Natural killer cell (primary cell): ENCODE measurements around the gene IGF1R. TPM values are rescaled to one million over a fixed set of nuclear protein-coding genes. Genes with fewer than 3 reads are reported as not detected.
A peak's percentile ranks its signal among the peaks of the same experiment; 100 is the strongest.

Experiments
- ATAC-seq, 3 donors: fragments of 150-1000 bp in 2 of 3; fragments of 200-7000 bp in 1 of 3; cut with Tn5 transposase; 1 replicate in 1 of 3; 2 replicates in 2 of 3; pipeline ENCODE4 v1.10.0; 2021; ENCODE audit warnings: mild to moderate bottlenecking in 2 of 3, moderate library complexity in 2 of 3
- DNase-seq, 2 donors: peaks; one replicate each; pipeline versions ENCODE4 v3.0.0 to v3.0.0-alpha.2; 2013 to 2021; ENCODE audit warnings: mixed read lengths in 1 of 2
- H3K27ac ChIP-seq: one replicate; pipeline ENCODE4 v1.5.1; 2013; ENCODE audit warnings: mild to moderate bottlenecking, low read length
- H3K27me3 ChIP-seq: one replicate; pipeline ENCODE4 v1.6.1; 2013; ENCODE audit warnings: low read length; ENCODE audit not compliant: control insufficient read depth, insufficient read depth
- H3K36me3 ChIP-seq: one replicate; pipeline ENCODE4 v1.6.1; 2013; ENCODE audit warnings: low read length; ENCODE audit not compliant: control insufficient read depth, insufficient read depth
- H3K4me1 ChIP-seq: one replicate; pipeline ENCODE4 v1.6.1; 2013; ENCODE audit warnings: low read length; ENCODE audit not compliant: control insufficient read depth, insufficient read depth
- H3K4me3 ChIP-seq: one replicate; pipeline ENCODE4 v1.5.1; 2013; ENCODE audit warnings: low read length
- H3K9me3 ChIP-seq: one replicate; pipeline ENCODE4 v1.6.1; 2013; ENCODE audit warnings: low read length; ENCODE audit not compliant: control insufficient read depth, insufficient read depth
- H3K27ac Mint-ChIP-seq, 2 donors: one replicate each; pipeline ENCODE4 v1.8.0; 2022; ENCODE audit warnings: mild to moderate bottlenecking in 2 of 2, mixed read lengths in 2 of 2, moderate library complexity in 1 of 2
- H3K27me3 Mint-ChIP-seq, 2 donors: one replicate each; pipeline ENCODE4 v1.8.0; 2022; ENCODE audit warnings: low read depth in 2 of 2, mixed read lengths in 2 of 2
- H3K36me3 Mint-ChIP-seq: one replicate; pipeline ENCODE4 v1.8.0; 2022; ENCODE audit warnings: mixed read lengths
- H3K4me1 Mint-ChIP-seq, 2 donors: one replicate each; pipeline ENCODE4 v1.8.0; 2022; ENCODE audit warnings: mixed read lengths in 2 of 2
- H3K4me3 Mint-ChIP-seq: one replicate; pipeline ENCODE4 v1.8.0; 2022; ENCODE audit warnings: mild to moderate bottlenecking, moderate library complexity, mixed read lengths
- H3K9me3 Mint-ChIP-seq, 2 donors: one replicate each; pipeline ENCODE4 v1.8.0; 2022; ENCODE audit warnings: mixed read lengths in 2 of 2
- CTCF ChIP-seq: fragments of 200-600 bp; IDR thresholded peaks from one replicate; pipeline ENCODE4 v1.8.0; 2022; ENCODE audit warnings: antibody characterized with exemption
- WGBS: methylation state at CpG from one replicate; pipeline ENCODE4 v1.1.7; 2013; ENCODE audit warnings: missing lambda C conversion rate; ENCODE audit not compliant: insufficient coverage; 5-methylcytosine and 5-hydroxymethylcytosine counted together
- intact Hi-C: fragments of 100-400 bp; cut with micrococcal nuclease; formaldehyde crosslinking; loops from one replicate; pipeline ENCODE4 v1.14.2; 2022
- total RNA-seq, 4 donors: library from RNA; stranded (reverse); fragments of 120-200 nt in 1 of 4; gene quantifications; one replicate each; pipeline versions ENCODE4 v1.2.3 to v1.2.4, GENCODE V29; 2013 to 2022

IGF1R gene
- total RNA-seq, 3 donors from 2014 or later (not counting 1 experiment from before 2014, with no cell fraction given): 47.3 to 50.7 (median 49.0) TPM

- Histone ChIP-seq H3K4me1 (no peaks in the 10 kb centered on the region), H3K36me3 (no peaks in the 10 kb centered on the region), H3K9me3 (no peaks in the 10 kb centered on the region), H3K4me3 (no peak overlapping the region), H3K27me3 (no peaks in the 10 kb centered on the region), H3K27ac (no peak overlapping the region)
- Mint-ChIP-seq H3K4me3 (no peak overlapping the region), H3K36me3 (no peaks in the 10 kb centered on the region), H3K4me1 (peaks cover 0 to 5% of the 10 kb centered on the region in 2 donors), H3K9me3 (no peaks in the 10 kb centered on the region), H3K27me3 (no peaks in the 10 kb centered on the region), H3K27ac (no peak overlapping the region)
- TF ChIP-seq CTCF: no peak
- ATAC-seq (no peak), DNase-seq (no peak)
- WGBS: 87% methylated on average over 7 of the region's 9 CpGs
- intact Hi-C loops: no loop called here
Observed at GRCh38 chr15:98903377-98904018, 255.2 kb downstream of the IGF1R start.

GRCh38 chr15:98904544-98904943 lies 256.2 kb downstream of the IGF1R start:
- Mint-ChIP-seq H3K36me3 (no peaks in the 10 kb centered on the region), H3K27ac (no peak overlapping the region), H3K4me1 (peaks cover 0 to 5% of the 10 kb centered on the region in 2 donors), H3K9me3 (no peaks in the 10 kb centered on the region), H3K4me3 (no peak overlapping the region), H3K27me3 (no peaks in the 10 kb centered on the region)
- Histone ChIP-seq H3K36me3 (no peaks in the 10 kb centered on the region), H3K27me3 (no peaks in the 10 kb centered on the region), H3K4me1 (no peaks in the 10 kb centered on the region), H3K27ac (no peak overlapping the region), H3K4me3 (no peak overlapping the region), H3K9me3 (no peaks in the 10 kb centered on the region)
- ATAC-seq (no peak), DNase-seq (peak in 1 of 2 donors; percentile 43)
- WGBS: 38% methylated on average over 4 of the region's 4 CpGs
- TF ChIP-seq CTCF: no peak
- intact Hi-C loops: no loop called here

GRCh38 chr15:98905963-98906711 lies 257.8 kb downstream of the IGF1R start:
- H3K9me3 Mint-ChIP-seq: no peaks in the 10 kb centered on the region
- no peak for ATAC-seq
- H3K27ac Mint-ChIP-seq: no peak overlapping the region

More at GRCh38 chr15:98905963-98906711, 257.8 kb downstream of the IGF1R start:
- H3K27ac ChIP-seq: no peak overlapping the region
- peaks cover under 1% of the 10 kb centered on the region for H3K36me3 ChIP-seq
- intact Hi-C loops: no loop called here
- no peaks in the 10 kb centered on the region for H3K4me1 ChIP-seq
- peaks cover 0 to 5% of the 10 kb centered on the region in 2 donors for H3K4me1 Mint-ChIP-seq
- TF ChIP-seq CTCF: no peak
- no peak for DNase-seq
- H3K4me3 ChIP-seq: no peak overlapping the region
- no peak overlapping the region for H3K4me3 Mint-ChIP-seq
- H3K9me3 ChIP-seq: no peaks in the 10 kb centered on the region
- H3K27me3 Mint-ChIP-seq: no peaks in the 10 kb centered on the region
- H3K27me3 ChIP-seq: no peaks in the 10 kb centered on the region
- no peaks in the 10 kb centered on the region for H3K36me3 Mint-ChIP-seq
- 94% methylated on average over 7 of the region's 7 CpGs for WGBS
